ENCODE measurements around the gene DAZAP1. TPM values are rescaled to one million over a fixed set of nuclear protein-coding genes. Genes with fewer than 3 reads are reported as not detected.

The DAZAP1 gene
- polyA plus RNA-seq, 1 of the 3 experiments (the other 2 are of a cell fraction): 54.3 TPM

- TF ChIP-seq, protein P1, sequence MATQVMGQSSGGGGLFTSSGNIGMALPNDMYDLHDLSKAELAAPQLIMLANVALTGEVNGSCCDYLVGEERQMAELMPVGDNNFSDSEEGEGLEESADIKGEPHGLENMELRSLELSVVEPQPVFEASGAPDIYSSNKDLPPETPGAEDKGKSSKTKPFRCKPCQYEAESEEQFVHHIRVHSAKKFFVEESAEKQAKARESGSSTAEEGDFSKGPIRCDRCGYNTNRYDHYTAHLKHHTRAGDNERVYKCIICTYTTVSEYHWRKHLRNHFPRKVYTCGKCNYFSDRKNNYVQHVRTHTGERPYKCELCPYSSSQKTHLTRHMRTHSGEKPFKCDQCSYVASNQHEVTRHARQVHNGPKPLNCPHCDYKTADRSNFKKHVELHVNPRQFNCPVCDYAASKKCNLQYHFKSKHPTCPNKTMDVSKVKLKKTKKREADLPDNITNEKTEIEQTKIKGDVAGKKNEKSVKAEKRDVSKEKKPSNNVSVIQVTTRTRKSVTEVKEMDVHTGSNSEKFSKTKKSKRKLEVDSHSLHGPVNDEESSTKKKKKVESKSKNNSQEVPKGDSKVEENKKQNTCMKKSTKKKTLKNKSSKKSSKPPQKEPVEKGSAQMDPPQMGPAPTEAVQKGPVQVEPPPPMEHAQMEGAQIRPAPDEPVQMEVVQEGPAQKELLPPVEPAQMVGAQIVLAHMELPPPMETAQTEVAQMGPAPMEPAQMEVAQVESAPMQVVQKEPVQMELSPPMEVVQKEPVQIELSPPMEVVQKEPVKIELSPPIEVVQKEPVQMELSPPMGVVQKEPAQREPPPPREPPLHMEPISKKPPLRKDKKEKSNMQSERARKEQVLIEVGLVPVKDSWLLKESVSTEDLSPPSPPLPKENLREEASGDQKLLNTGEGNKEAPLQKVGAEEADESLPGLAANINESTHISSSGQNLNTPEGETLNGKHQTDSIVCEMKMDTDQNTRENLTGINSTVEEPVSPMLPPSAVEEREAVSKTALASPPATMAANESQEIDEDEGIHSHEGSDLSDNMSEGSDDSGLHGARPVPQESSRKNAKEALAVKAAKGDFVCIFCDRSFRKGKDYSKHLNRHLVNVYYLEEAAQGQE (IDR thresholded peaks at IDR 0.05; ENCODE audit: low read depth, low read length): no peak
These were observed 10.5 kb downstream of the DAZAP1 start (continued) for GRCh38 chr19:1417681-1418495.

DNA sequence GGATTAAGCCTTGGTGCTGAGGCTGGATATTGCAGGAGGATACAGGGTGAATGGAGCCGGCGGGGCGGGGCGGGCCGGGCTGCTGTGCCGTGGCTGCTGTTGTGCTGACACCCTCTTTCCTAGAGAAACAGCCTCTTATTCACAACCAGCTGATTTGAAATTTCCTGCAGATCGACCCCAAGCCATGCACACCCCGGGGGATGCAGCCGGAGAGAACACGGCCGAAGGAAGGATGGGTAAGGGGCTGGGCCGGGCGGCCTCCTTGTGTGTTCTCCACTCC, 11.1 kb downstream of the DAZAP1 start:
- ChIA-PET POLR2A (no interaction called here), CTCF (interaction anchor here (1.1 to 1.7 kb wide), 2 partner anchors 10 to 26 kb away, joined by 3 to 4 read pairs; no protein-coding TSS in a partner anchor)
- Histone ChIP-seq H3K79me2 (ENCODE audit: insufficient read depth) (peaks cover 77% of the 10 kb centered on the region), H3K4me1 (ENCODE audit: control insufficient read depth in 1 of 2, insufficient read depth in 2 of 2, low read depth in 1 of 2, low read length in 1 of 2) (peaks cover 0 to 8% of the 10 kb centered on the region in 2 experiments; a peak in 2 of 4 replicates), H3K9ac (no peak overlapping the region), H4K20me1 (ENCODE audit: insufficient read depth) (peaks cover 67% of the 10 kb centered on the region), H3K9me2 (no peaks in the 10 kb centered on the region), H3K4me2 (no peak overlapping the region), H3K9me3 (no peaks in the 10 kb centered on the region), H3K4me3 (ENCODE audit: low read depth in 2 of 2, low read length in 1 of 2) (no peak overlapping the region), H3F3A (replicated peaks; ENCODE audit: insufficient read depth) (no peaks in the 10 kb centered on the region), H3K27me3 (ENCODE audit: insufficient read depth) (no peaks in the 10 kb centered on the region), H2AFZ (ENCODE audit: low read depth) (no peak overlapping the region), H3K27ac (ENCODE audit: low read depth in 2 of 2, low read length in 1 of 2) (no peak overlapping the region), H3K36me3 (replicated peaks in 1 of 2; ENCODE audit: control insufficient read depth in 1 of 2, insufficient read depth in 2 of 2, low read length in 1 of 2) (peaks cover 5 to 65% of the 10 kb centered on the region in 2 experiments)
- DNase-seq: no peak
- TF ChIP-seq, protein P2, sequence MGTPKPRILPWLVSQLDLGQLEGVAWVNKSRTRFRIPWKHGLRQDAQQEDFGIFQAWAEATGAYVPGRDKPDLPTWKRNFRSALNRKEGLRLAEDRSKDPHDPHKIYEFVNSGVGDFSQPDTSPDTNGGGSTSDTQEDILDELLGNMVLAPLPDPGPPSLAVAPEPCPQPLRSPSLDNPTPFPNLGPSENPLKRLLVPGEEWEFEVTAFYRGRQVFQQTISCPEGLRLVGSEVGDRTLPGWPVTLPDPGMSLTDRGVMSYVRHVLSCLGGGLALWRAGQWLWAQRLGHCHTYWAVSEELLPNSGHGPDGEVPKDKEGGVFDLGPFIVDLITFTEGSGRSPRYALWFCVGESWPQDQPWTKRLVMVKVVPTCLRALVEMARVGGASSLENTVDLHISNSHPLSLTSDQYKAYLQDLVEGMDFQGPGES (IDR thresholded peaks at IDR 0.05; ENCODE audit: low read depth, low read length): no peak
- TF ChIP-seq POLR2AphosphoS5 (IDR thresholded peaks at IDR 0.05; ENCODE audit: low read depth, low read length): no peak
- 92% methylated on average over 13 of the region's 13 CpGs for WGBS (ENCODE audit: low lambda C conversion rate)

DNA sequence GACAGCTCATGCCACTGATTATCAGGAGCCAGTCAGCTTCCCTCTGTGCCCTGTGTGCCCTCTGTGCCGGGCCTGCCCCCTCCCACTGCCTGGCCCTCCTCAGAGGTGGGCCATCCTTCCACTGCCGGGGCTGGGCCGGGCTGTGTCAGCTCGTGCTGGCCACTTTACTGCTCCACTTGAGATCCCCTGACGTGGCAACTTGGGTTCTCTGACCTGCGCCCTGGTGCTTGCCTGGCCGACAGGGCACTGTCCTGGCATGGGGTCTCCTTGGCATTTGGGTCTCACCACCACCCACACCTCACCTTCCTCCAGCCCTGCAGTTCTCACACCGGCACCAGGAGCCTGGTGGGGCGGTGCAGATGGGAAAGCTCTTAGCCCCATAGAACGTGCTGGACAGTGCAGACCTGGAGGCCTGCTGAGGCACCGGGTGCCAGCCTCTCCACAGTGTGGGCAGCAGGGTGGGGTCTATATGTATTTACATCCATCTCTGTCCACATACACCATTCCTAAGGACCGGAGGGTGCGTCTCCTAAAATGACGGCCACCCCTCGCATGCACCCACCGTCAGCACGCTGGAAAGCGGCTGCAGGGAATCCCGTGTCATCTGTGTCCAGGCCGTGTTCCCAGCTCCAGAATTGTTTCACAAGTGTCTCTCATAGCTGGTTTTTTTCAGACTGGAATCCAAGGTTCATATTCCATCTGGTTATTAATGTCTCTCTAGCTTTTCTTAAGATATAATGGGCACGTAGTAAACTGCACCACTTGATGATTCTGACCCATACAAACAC, 11.8 kb downstream of the DAZAP1 start:
- Histone ChIP-seq H3K9me3 (no peaks in the 10 kb centered on the region), H3K4me2 (no peak overlapping the region), H4K20me1 (ENCODE audit: insufficient read depth) (peaks cover 59% of the 10 kb centered on the region), H3K9me2 (no peaks in the 10 kb centered on the region), H3K27me3 (ENCODE audit: insufficient read depth) (no peaks in the 10 kb centered on the region), H3K4me1 (ENCODE audit: control insufficient read depth in 1 of 2, insufficient read depth in 2 of 2, low read depth in 1 of 2, low read length in 1 of 2) (peaks cover 0 to 8% of the 10 kb centered on the region in 2 experiments; a peak in 2 of 4 replicates), H3K9ac (no peak overlapping the region), H3K79me2 (ENCODE audit: insufficient read depth) (peaks cover 70% of the 10 kb centered on the region), H2AFZ (ENCODE audit: low read depth) (no peak overlapping the region), H3F3A (replicated peaks; ENCODE audit: insufficient read depth) (no peaks in the 10 kb centered on the region), H3K36me3 (replicated peaks in 1 of 2; ENCODE audit: control insufficient read depth in 1 of 2, insufficient read depth in 2 of 2, low read length in 1 of 2) (peaks cover 7 to 71% of the 10 kb centered on the region in 2 experiments), H3K27ac (ENCODE audit: low read depth in 2 of 2, low read length in 1 of 2) (no peak overlapping the region), H3K4me3 (ENCODE audit: low read depth in 2 of 2, low read length in 1 of 2) (no peak overlapping the region)
- ChIA-PET CTCF (interaction anchor here (1.0 to 1.7 kb wide), 3 partner anchors 11 to 25 kb away, joined by 3 to 4 read pairs (median 3); no protein-coding TSS in a partner anchor), POLR2A (no interaction called here)
- no peak for DNase-seq
- WGBS (ENCODE audit: low lambda C conversion rate): 96% methylated on average over 13 of the region's 21 CpGs
- no peak for TF ChIP-seq FOSL2 (IDR thresholded peaks at IDR 0.05; ENCODE audit: borderline replicate concordance, low read depth)
- no peak for TF ChIP-seq ELF1 (IDR thresholded peaks at IDR 0.05)
- TF ChIP-seq RFX5 (IDR thresholded peaks at IDR 0.05; ENCODE audit: low read length): no peak
- no peak for TF ChIP-seq EP300 (IDR thresholded peaks at IDR 0.05; ENCODE audit: borderline replicate concordance in 1 of 2, low read depth in 1 of 2, low read length in 1 of 2)
- TF ChIP-seq, protein P2 (IDR thresholded peaks at IDR 0.05; ENCODE audit: low read depth, low read length): no peak
- no peak for TF ChIP-seq ZBTB33 (IDR thresholded peaks at IDR 0.05; ENCODE audit: borderline replicate concordance, low read depth)
- no peak for TF ChIP-seq JUND (IDR thresholded peaks at IDR 0.05)
- TF ChIP-seq SMC3 (IDR thresholded peaks at IDR 0.05; ENCODE audit: low read depth, low read length): no peak
- TF ChIP-seq PBX3 (IDR thresholded peaks at IDR 0.05): no peak

Data from SK-N-SH (cell line).